BJ (cell line): ENCODE data around the gene PABPC1L. TPM values are rescaled to one million over a fixed set of nuclear protein-coding genes. Genes with fewer than 3 reads are reported as not detected.

Source experiments
- CTCF ChIA-PET: fragments of 350-600 bp; formaldehyde crosslinking; extraction: SDS; loops from one replicate; lab custom pipeline; 2021; ENCODE audit warnings: antibody characterized with exemption, inconsistent platforms; lab: Yijun Ruan, JAX
- POLR2A ChIA-PET: fragments of 300-600 bp; sonication (Branson Sonifier 250); formaldehyde crosslinking; extraction: SDS; loops from one replicate; lab custom pipeline; 2021; ENCODE audit warnings: antibody characterized with exemption; lab: Charles Lee
- DNase-seq: peaks from one replicate; pipeline ENCODE4 v3.0.0-alpha.2; 2011; ENCODE audit warnings: low read depth
- H3K27me3 ChIP-seq: 2 replicates; pipeline ENCODE4 v1.6.0; 2011; ENCODE audit warnings: low read length; ENCODE audit not compliant: control insufficient read depth, insufficient read depth
- H3K36me3 ChIP-seq: 2 replicates; pipeline ENCODE4 v1.5.1; 2011; ENCODE audit warnings: low read length; ENCODE audit not compliant: control insufficient read depth, insufficient read depth
- H3K4me3 ChIP-seq: 2 replicates; pipeline ENCODE4 v1.5.1; 2011; ENCODE audit warnings: low read depth, mild to moderate bottlenecking, control low read depth, low read length
- polyA plus RNA-seq: library from polyadenylated mRNA; depleted of rRNA; stranded (reverse); fragments of >200 nt; gene quantifications from 2 replicates; pipeline ENCODE4 v1.2.3, GENCODE V29; 2011
- TF ChIP-seq, protein P1 (sequence below): IDR thresholded peaks from 2 replicates; pipeline ENCODE4 v1.5.1; 2011; ENCODE audit warnings: low read depth, mild to moderate bottlenecking, control low read depth, inconsistent platforms, low read length, moderate library complexity; ENCODE audit not compliant: insufficient read depth

The PABPC1L gene
- polyA plus RNA-seq, 1 experiment: 55.0 TPM

DNA sequence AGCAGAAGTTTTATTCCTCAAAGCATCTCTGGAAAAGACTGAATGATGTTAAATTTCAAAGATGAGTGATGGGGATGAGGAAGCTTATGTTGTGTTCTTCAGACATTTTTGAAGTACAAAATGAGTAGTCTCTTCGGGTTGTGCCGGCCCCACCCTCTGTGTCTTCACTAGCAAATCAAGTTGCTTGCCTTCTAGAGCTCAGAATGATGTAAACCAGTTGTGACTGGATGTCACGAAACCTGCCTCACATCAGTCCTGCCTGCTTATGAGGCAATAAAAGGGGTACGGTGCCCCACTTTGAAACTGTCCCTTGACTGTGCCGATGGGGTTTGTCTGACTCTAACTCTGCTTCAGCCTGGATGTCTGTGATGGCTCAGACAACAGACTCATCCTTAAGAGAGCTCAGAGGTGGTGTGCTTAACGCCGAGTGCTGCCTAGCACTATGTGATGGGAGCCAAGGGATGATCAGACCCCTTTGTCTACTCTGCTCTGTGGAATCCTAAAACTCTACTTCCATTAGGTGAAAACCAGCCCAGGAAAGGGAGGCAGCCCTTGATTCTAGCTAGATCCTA lies 31.3 kb downstream of the PABPC1L start:
- ChIA-PET POLR2A (no interaction called here), CTCF (interaction anchor here (0.7 to 1.6 kb wide), 4 partner anchors 57 to 349 kb away, joined by 3 read pairs; no protein-coding TSS in a partner anchor)
- TF ChIP-seq, protein P1, sequence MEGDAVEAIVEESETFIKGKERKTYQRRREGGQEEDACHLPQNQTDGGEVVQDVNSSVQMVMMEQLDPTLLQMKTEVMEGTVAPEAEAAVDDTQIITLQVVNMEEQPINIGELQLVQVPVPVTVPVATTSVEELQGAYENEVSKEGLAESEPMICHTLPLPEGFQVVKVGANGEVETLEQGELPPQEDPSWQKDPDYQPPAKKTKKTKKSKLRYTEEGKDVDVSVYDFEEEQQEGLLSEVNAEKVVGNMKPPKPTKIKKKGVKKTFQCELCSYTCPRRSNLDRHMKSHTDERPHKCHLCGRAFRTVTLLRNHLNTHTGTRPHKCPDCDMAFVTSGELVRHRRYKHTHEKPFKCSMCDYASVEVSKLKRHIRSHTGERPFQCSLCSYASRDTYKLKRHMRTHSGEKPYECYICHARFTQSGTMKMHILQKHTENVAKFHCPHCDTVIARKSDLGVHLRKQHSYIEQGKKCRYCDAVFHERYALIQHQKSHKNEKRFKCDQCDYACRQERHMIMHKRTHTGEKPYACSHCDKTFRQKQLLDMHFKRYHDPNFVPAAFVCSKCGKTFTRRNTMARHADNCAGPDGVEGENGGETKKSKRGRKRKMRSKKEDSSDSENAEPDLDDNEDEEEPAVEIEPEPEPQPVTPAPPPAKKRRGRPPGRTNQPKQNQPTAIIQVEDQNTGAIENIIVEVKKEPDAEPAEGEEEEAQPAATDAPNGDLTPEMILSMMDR: no peak
- no peaks in the 10 kb centered on the region for H3K27me3 ChIP-seq
- no peak overlapping the region for H3K4me3 ChIP-seq
- no peak for DNase-seq
- H3K36me3 ChIP-seq: peaks cover 22% of the 10 kb centered on the region

- ChIA-PET CTCF (interaction anchor here (1.0 to 1.6 kb wide), 7 partner anchors 9 to 351 kb away, joined by 3 to 6 read pairs (median 3); partner anchors contain the start of gene TOMM34), POLR2A (no interaction called here)
- no peak overlapping the region for H3K4me3 ChIP-seq
- H3K36me3 ChIP-seq: peaks cover 17% of the 10 kb centered on the region
- DNase-seq: no peak
- H3K27me3 ChIP-seq: no peaks in the 10 kb centered on the region
- TF ChIP-seq, protein P1: peak; percentile 16; the same call in 1 of the 2 replicates
These were observed 32.6 kb downstream of the PABPC1L start for GRCh38 chr20:44942264-44942973.

GRCh38 chr20:44943828-44944227 lies 34.0 kb downstream of the PABPC1L start:
- no peak for DNase-seq
- CTCF ChIA-PET: interaction anchor here (1.5 kb wide), 1 partner anchor 15 kb away, joined by 6 read pairs; the partner anchor contains the start of gene TOMM34

DNA sequence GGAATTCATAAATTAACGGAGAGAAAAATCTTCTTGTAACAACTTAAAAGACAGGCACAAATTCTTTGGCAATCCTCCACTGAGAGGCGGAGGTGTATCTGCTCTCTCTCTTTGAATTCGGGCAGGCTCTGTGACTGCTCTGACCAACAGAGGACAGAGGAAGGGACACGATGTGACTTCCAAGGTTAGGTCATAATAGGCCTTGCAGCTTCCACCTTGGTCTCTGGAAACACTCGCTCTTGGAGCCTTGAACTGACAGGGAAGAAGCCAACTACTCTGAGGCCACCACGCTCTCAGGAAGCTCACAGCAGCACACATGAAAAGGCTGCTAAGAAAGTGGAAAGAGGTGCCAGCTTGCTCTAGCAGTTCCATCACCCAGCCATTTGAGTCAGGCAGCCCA lies 35.4 kb downstream of the PABPC1L start:
- CTCF ChIA-PET: interaction anchor here (1.0 to 1.1 kb wide), 2 partner anchors 9 to 166 kb away, joined by 3 to 5 read pairs; no protein-coding TSS in a partner anchor

More at GRCh38 chr20:44943828-44944227, 34.0 kb downstream of the PABPC1L start:
- H3K27me3 ChIP-seq: no peaks in the 10 kb centered on the region
- peaks cover 18% of the 10 kb centered on the region for H3K36me3 ChIP-seq
- TF ChIP-seq, protein P1: no peak
- POLR2A ChIA-PET: no interaction called here
- H3K4me3 ChIP-seq: no peak overlapping the region

More for the DNA sequence above, 35.4 kb downstream of the PABPC1L start:
- POLR2A ChIA-PET: no interaction called here
- Histone ChIP-seq H3K36me3 (peaks cover 16% of the 10 kb centered on the region), H3K4me3 (no peak overlapping the region), H3K27me3 (no peaks in the 10 kb centered on the region)
- TF ChIP-seq, protein P1: no peak
- no peak for DNase-seq
